Erythroblast (primary cell): ENCODE measurements around the gene TIE1.

Experiments used
- DNase-seq, 2 experiments: peaks; one replicate each; lab custom pipeline; 2025; lab: John Stamatoyannopoulos, UW
- GATA1 ChIP-seq: IDR thresholded peaks from 2 replicates; pipeline ENCODE4 v1.6.1; 2011; ENCODE audit warnings: low read depth, mild to moderate bottlenecking, control low read depth, low read length, moderate library complexity
- POLR2A ChIP-seq: IDR thresholded peaks from 2 replicates; pipeline ENCODE4 v1.6.1; 2011; ENCODE audit warnings: mild to moderate bottlenecking, low read length

Gene TIE1

GRCh38 chr1:43315963-43316737, 15.4 kb downstream of the TIE1 start:
- TF ChIP-seq POLR2A (no peak), GATA1 (no peak)
- no peak for DNase-seq

DNA sequence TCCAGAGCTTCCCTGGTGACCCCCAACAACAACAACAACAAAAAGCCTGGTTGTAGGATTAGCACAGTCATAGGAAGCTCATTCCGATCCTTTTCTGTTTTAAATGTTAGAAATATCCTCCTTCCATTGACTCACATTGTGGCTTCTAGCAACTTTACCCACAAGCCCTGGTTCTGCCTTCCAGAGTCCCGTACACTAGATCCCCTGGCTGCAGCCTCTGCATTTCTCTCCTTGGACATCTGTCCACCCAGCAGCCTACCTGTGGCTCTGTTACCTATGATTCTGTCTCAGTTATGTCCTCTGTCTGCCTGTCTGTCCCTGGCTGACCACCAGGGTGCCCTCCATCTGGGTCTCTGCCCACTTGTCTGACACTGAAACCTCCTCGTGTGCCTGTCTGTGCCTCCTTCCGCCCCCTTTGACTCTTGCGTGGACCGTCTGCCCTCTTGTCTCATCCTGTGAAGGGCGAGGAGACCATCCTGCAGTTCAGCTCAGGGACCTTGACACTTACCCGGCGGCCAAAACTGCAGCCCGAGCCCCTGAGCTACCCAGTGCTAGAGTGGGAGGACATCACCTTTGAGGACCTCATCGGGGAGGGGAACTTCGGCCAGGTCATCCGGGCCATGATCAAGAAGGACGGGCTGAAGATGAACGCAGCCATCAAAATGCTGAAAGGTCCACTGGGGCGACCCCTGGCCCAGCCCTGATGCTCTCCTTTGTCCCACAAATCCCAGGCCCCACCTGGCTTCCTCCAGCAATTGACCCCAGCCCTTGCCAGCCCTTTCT, 16.1 kb downstream of the TIE1 start:
- TF ChIP-seq POLR2A (no peak), GATA1 (no peak)
- no peak for DNase-seq

GRCh38 chr1:43317817-43318471, 17.2 kb downstream of the TIE1 start:
- TF ChIP-seq GATA1 (no peak), POLR2A (no peak)
- DNase-seq = no peak

GRCh38 chr1:43318831-43319230, 18.0 kb downstream of the TIE1 start:
- TF ChIP-seq POLR2A = no peak
- no peak for TF ChIP-seq GATA1
- no peak for DNase-seq

DNA sequence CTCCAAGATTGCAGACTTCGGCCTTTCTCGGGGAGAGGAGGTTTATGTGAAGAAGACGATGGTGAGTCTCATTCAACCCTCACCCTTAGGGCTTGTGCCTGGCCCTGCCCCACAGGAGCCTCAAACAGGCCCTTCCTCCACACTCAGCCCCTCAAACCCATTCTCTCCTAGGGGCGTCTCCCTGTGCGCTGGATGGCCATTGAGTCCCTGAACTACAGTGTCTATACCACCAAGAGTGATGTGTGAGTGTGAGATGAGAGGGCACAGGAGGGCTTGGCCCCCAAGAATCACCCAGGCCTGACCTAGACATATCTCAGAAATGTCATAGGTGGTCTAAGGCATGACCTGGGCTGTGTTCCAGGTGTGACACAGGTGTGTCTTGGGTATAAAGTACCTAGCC, 18.5 kb downstream of the TIE1 start:
- no peak for DNase-seq
- TF ChIP-seq POLR2A (no peak), GATA1 (no peak)

GRCh38 chr1:43319766-43320165, 19.0 kb downstream of the TIE1 start:
- no peak for DNase-seq
- TF ChIP-seq GATA1 (no peak), POLR2A (no peak)

DNA sequence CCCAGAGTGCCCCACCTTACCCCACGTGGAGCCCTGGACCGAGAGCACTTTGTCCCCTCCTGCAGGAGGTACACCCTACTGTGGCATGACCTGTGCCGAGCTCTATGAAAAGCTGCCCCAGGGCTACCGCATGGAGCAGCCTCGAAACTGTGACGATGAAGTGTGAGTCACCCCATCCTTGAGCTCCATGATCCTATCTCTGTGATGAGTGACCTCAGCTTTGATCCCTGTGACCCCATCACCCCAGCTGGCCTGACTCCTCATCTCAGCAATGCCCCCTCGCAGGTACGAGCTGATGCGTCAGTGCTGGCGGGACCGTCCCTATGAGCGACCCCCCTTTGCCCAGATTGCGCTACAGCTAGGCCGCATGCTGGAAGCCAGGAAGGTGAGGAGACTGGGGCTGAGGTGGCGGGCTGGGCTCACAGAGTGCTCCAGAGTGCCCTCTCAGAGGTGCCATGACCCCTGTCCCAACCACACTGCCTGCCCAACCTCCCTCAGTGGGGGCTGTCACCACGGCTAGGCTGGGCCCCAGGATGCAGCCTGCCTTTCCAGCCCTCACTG, 20.6 kb downstream of the TIE1 start:
- no peak for TF ChIP-seq POLR2A
- TF ChIP-seq GATA1 = no peak
- DNase-seq = peak in 1 of 2 experiments; percentile 29

GRCh38 chr1:43322506-43322905, 21.7 kb downstream of the TIE1 start:
- TF ChIP-seq GATA1 = no peak
- TF ChIP-seq POLR2A = no peak
- DNase-seq = no peak

GRCh38 chr1:43324810-43325209, 24.0 kb downstream of the TIE1 start:
- DNase-seq = no peak
- TF ChIP-seq POLR2A (no peak), GATA1 (no peak)

DNA sequence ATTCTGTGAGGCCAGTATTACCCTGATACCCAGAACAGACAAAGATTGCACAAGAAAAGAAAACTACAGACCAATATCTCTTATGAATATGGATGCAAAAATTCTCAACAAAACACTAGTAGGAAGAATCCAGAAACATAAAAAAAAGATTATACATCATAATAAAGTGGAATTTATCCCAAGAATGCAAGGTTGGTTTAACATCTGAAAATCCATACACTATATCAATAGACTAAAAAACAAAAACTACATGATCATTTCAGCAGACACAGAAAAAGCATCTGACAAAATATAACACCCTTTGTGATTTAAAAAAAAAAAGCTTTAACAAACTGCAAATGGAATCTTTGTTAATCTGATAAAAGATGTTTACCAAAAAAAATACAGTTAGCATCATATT, 24.6 kb downstream of the TIE1 start:
- DNase-seq = no peak
- TF ChIP-seq POLR2A (no peak), GATA1 (no peak)

DNA sequence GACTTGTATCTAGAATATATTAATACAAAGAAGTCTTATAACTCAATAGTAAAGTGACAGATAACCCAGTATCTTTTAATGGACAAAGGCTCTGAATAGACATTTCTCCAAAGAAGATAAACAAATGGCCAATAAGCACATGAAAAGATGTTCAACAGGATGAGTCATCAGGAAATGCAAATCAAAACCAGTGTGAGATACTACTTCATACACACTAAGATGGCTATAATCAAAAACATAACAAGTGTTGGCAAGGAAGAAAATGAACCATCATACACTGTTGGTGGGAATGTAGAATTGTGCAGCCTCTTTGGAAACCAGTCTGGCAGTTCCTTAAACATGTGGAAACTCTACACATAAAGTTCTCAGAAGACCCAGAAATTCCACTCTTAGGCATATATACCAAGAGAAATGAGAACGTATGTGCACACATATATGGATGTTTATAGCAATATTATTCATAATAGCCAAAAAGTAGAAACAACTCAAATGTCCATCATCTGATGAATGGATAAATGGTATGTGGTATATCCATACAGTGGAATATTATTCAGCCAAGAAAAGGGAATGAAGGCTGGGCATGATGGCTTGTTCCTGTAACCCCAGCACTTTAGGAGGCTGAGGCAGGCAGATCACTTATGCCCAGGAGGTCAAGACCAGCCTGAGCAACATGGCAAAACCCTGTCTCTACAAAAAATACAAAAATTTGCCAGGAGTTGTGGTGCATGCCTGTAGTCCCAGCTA, 26.9 kb downstream of the TIE1 start:
- no peak for DNase-seq
- TF ChIP-seq POLR2A (no peak), GATA1 (no peak)

- TF ChIP-seq POLR2A (no peak), GATA1 (no peak)
- DNase-seq = peak; percentile 84
Observed at GRCh38 chr1:43329995-43330751, 29.4 kb downstream of the TIE1 start.

GRCh38 chr1:43331688-43332087, 30.9 kb downstream of the TIE1 start:
- DNase-seq = no peak
- TF ChIP-seq GATA1 = no peak
- TF ChIP-seq POLR2A = no peak
